Measurements from ENCODE around the gene GSTM4.
"Not testable (repeated sequence)": the region's sequence is repeated elsewhere in the genome, so short reads cannot be mapped to it uniquely, and the experiment has no call there.

GRCh38 chr1:109678637-109679036 lies 22.7 kb downstream of the GSTM4 start:
- not testable (repeated sequence) for TF ChIP-seq EZH2 (IDR thresholded peaks at IDR 0.05; ENCODE audit: low read length, missing control alignments); CTCF (conservative IDR thresholded peaks at IDR 0.05 in 1 of 2, IDR thresholded peaks at IDR 0.05 in 1 of 2; ENCODE audit: low read depth in 1 of 2, low read length in 2 of 2)
